Dedifferentiated amniotic fluid mesenchymal stem cell (primary cell): ENCODE results near the gene MAMDC4.
A peak's percentile ranks its signal among the peaks of the same experiment; 100 is the strongest.

Experiments
- DNase-seq: peaks from one replicate; pipeline ENCODE4 v3.0.0-alpha.2; 2016; ENCODE audit errors: extremely low spot score

MAMDC4 gene

DNA sequence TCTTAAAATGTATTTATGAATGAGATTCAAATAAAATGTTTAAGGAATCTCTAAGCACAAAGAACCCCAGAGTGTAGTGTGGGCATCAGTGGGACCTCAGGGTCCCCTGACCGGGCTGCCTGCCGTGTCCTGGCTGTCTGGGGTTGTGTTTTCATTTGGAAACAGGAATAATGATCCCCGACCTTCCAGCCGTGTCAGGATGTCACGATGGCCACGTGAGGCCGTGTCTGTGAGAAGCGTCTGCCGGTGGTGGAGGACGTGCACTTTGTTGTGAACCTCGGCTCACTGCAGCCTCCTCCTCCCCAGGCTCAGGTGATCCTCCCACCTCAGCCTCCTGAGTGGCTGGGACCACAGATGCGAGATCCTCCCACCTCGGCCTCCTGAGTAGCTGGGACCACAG lies 38.5 kb downstream of the MAMDC4 start:
- no peak for DNase-seq

- no peak for DNase-seq
These were observed 43.9 kb downstream of the MAMDC4 start for GRCh38 chr9:136896027-136896426.

DNA sequence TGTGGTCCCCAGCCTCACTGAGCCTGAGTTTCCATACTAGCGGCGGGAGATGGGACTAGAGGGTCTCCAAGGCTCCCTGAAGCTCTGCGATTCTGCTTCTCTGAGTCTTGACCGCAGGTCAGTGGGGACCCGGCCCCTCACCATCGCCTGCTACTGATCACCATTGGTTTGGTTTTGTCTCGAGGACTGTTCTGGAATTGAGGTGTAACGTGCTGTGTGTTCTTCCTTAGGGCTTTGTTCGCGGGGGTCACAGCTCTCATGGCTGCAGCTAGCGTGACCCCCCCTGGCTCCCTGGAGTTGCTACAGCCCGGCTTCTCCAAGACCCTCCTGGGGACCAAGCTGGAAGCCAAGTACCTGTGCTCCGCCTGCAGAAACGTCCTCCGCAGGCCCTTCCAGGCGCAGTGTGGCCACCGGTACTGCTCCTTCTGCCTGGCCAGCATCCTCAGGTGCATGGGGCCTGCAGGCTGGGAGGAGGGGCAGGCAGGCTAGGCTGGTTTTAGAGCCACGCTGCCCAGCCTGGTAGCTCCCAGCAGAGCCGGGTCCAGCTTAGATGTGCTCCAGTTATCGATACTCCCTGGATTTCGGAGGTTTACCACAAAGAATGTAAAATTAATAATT lies 46.4 kb downstream of the MAMDC4 start:
- no peak for DNase-seq

DNA sequence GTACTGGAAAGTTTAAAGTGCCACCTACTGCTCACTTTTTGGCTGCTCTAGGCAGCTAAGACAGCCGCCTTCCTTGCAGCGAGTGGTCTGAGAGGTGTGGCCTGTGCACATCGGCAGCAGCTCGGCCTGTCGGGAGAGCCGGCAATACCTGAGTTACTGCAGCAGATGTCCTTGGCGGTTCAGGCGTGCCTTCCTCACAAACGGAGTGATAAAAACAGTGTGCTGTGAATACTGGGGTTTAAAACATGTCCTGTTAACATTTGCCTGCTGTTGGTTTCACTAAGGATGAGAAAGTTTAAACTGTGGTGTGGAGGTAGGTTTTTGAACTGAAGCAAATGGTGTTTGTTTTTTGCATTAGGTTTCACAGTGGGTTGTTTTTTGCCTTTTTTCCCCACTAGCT lies 47.0 kb downstream of the MAMDC4 start:
- DNase-seq: no peak

- DNase-seq: no peak
These were observed 48.4 kb downstream of the MAMDC4 start for GRCh38 chr9:136900556-136900955.

DNA sequence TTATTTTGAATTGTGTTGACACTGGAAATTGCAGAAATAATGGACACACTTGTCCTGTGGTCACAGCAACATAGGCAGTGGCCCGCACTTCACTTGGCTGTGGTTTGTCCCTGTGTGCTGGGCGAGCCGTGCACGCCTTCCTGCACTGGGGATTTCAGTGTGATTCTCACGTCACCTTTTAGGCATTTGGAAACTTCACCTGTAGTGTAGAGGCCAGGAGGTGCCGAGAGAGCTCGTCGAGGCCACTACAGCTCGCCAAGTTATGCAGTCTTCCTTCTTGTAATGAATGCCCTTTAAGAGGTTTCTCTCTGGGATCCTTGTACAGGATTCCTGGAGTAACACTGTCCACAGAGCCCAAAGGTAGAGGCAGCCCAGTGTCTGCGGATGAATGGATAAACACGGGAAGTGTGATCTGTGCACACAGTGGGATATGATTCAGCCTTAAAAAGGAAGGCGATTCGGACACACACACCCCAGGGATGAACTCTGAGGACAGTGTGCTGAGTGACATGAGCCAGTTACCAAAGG lies 48.9 kb downstream of the MAMDC4 start:
- no peak for DNase-seq

DNA sequence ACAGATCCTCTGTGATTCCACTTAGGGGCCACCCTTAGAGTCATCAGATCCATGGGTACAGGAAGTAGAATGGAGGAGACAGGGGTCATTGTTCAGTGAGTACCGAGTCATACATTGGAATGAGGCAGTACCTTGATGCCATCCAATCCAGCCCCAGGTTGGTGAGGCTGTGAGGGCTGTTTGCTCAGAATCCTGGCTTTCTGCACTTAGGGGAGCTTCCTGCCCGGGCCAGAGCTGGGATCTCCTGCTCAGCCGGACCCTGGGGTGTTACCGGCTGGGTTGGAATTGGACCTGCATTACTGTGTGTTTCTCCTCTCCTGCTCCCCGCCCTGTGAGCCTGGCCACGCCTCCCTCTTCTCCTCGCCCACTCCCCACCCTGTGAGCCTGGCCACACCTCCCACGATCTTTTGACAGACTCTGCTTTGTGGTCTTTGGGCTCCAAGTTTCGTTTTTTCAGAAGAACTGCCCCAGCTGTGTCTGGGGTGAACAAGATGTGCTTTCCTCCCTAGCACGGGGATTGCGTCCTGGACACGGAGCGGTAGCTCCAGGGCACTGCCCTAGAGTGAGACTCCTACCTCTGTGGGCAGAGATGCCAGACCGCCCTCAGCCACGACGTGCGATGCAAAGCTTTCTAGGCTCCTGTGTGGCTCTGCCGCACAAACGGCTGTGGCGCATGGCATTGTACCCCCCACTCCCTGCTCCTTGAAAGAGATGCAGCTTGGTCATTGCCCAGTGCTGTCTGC lies 49.5 kb downstream of the MAMDC4 start:
- no peak for DNase-seq

DNA sequence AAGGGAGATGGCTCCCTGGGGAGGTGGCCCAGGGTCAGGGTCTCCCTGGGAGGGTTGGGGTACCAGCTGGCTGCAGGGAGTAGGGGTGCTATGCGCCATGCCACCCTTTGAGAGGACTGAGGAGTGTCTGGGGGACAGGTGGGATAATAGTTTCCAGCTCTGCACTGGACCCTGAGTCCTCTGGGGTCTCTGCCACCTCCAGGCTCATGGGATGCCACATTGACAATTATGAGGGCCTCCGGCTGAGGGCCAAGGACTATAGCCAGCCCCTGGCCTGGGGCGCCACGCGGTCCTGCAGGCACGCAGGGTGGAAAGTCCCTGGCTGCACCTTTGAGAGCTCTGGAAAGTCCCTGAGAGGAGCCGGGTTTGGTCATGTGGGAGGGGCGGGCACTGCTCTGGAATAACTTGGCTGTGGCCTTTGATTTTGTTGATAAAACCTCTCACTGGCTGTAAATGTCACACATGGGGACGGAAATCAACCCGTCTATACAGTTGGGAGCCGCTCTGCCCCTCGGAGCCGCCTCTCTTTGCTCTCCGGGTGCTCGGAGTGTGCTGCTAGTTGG lies 50.2 kb downstream of the MAMDC4 start:
- DNase-seq: peak; percentile 36

- no peak for DNase-seq
These were observed 51.0 kb downstream of the MAMDC4 start for GRCh38 chr9:136903041-136903554.

DNA sequence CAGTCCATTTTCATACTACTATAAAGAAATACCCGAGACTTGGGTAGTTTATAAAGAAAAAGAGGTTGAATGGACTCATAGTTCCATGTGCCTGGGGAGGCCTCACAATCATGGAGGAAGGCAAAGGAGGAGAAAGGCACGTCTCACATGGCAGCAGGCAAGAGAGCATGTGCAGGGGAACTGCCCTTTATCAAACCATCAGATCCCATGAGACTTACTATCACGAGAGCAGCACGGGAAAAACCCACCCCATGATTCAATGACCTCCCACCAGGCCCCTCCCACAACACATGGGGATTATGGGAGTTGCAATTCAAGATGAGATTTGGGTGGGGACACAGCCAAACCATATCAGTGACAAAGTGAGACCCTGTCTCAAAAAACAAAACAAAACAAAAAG lies 54.1 kb downstream of the MAMDC4 start:
- no peak for DNase-seq

- no peak for DNase-seq
These were observed 55.1 kb downstream of the MAMDC4 start for GRCh38 chr9:136907011-136907914.
